Left cardiac atrium (tissue), 4 donors: ENCODE measurements around the gene TMEM14B. TPM values are rescaled to one million over a fixed set of nuclear protein-coding genes. Genes with fewer than 3 reads are reported as not detected.

Source experiments
- ATAC-seq, 2 donors: fragments of 200-7000 bp; cut with Tn5 transposase; one replicate each; pipeline ENCODE4 v1.9.1; 2020; ENCODE audit warnings: mild to moderate bottlenecking in 2 of 2, moderate library complexity in 2 of 2
- DNase-seq: peaks from one replicate; pipeline ENCODE4 v3.0.0-alpha.2; 2020
- intact Hi-C, 2 donors: fragments of 100-400 bp; cut with DNase I; formaldehyde crosslinking; loops; one replicate each; pipeline versions ENCODE4 v1.14.1 to v1.15.1; 2022 to 2023
- total RNA-seq, 2 donors: library from RNA; stranded (reverse); fragmentation: NEBNext Ultra II Directional; extraction: Animal tissue kit (Norgen Biotek cat#: 25700); gene quantifications; one replicate each; pipeline ENCODE4 v1.2.1, GENCODE V29; 2021
- donor health status: DM: no; HTN: yes; CAD: no.
- donor health status: DM: no; HTN: yes; CAD: no; lungs with severe emphysema.
- donor health status: DM: yes; HTN: yes; CAD: no.
- donor health status: Dilated cardiomyopathy.

Gene TMEM14B
- total RNA-seq, 2 donors from 2014 or later = 91.3 to 101 TPM

DNA sequence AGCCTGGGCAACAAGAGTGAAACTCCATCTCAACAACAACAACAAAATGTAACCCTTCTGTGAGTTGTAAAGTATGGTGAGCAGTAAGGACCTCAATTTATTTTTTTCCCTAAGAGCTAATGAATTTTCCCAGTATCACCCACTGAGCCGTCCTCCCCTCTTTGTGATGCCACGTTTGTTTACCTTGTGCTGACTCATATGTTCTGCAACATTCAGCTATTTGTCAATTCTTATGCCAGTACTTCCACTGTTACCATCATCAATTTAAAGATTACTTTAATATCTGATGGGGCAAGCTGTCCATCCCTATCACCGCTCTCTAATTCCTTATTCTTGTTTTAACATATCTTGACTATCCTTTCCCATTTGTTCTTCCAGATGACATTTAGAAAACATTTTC lies 53.2 kb downstream of the TMEM14B start:
- ATAC-seq (peak in 1 of 2 donors; percentile 49), DNase-seq (no peak)
- intact Hi-C loops = loop anchor here (2.0 to 10.0 kb wide), 3 partner anchors 286 to 326 kb away; no protein-coding TSS in a partner anchor

- intact Hi-C loops = loop anchor here (2.0 to 10.0 kb wide), 3 partner anchors 287 to 327 kb away; no protein-coding TSS in a partner anchor
- peak; percentile 39 for DNase-seq
- peak; percentile 77 to 89 for ATAC-seq
Observed at GRCh38 chr6:10801224-10801848, 53.7 kb downstream of the TMEM14B start.

Other genes starting within 250 kb of the TMEM14B start
- 1 to 10 TPM; 3.5 to 4.1 TPM for gene GCNT2, start 226.5 kb upstream of the TMEM14B start, total RNA-seq
- gene C6orf52, start 53.2 kb upstream of the TMEM14B start, total RNA-seq = not detected
- gene PAK1IP1, start 52.8 kb upstream of the TMEM14B start, total RNA-seq = 10 to 100 TPM in 1 of 2 donors, 1 to 10 TPM in 1; 9.0 to 14.9 TPM
- 100 to 1,000 TPM; 103 to 108 TPM for gene TMEM14C, start 24.7 kb upstream of the TMEM14B start, total RNA-seq
- under 1 TPM; 0.08 to 0.38 TPM for gene MAK, start 90.7 kb downstream of the TMEM14B start, total RNA-seq
- not detected for gene GCM2, start 134.2 kb downstream of the TMEM14B start, total RNA-seq
- gene SYCP2L, start 139.2 kb downstream of the TMEM14B start, total RNA-seq = under 1 TPM; 0.59 to 0.73 TPM